ENCODE data around the gene AKT3.
"Not testable (repeated sequence)": the region's sequence is repeated elsewhere in the genome, so short reads cannot be mapped to it uniquely, and the experiment has no call there.

Gene AKT3

GRCh38 chr1:243601720-243602119 lies 248.3 kb downstream of the AKT3 start:
- no peak for DNase-seq (ENCODE audit: low read depth, low spot score)

GRCh38 chr1:243598433-243598832 lies 251.6 kb downstream of the AKT3 start:
- no peak for DNase-seq (ENCODE audit: low read depth, low spot score)

GRCh38 chr1:243597383-243597782 lies 252.7 kb downstream of the AKT3 start:
- DNase-seq (ENCODE audit: low read depth, low spot score): no peak

GRCh38 chr1:243596431-243597062 lies 253.5 kb downstream of the AKT3 start:
- DNase-seq (ENCODE audit: low read depth, low spot score): no peak

- no peak for DNase-seq (ENCODE audit: low read depth, low spot score)
These were observed 254.4 kb downstream of the AKT3 start for GRCh38 chr1:243595527-243596210.

- DNase-seq (ENCODE audit: low read depth, low spot score): no peak
These were observed 255.6 kb downstream of the AKT3 start for GRCh38 chr1:243594455-243594854.

GRCh38 chr1:243589286-243589685 lies 260.8 kb downstream of the AKT3 start:
- not testable (repeated sequence) for DNase-seq (ENCODE audit: low read depth, low spot score)

GRCh38 chr1:243587823-243588560 lies 262.1 kb downstream of the AKT3 start:
- no peak for DNase-seq (ENCODE audit: low read depth, low spot score)

- no peak for DNase-seq (ENCODE audit: low read depth, low spot score)
These were observed 262.8 kb downstream of the AKT3 start for GRCh38 chr1:243587285-243587684.

- DNase-seq (ENCODE audit: low read depth, low spot score): no peak
These were observed 264.1 kb downstream of the AKT3 start for GRCh38 chr1:243585982-243586381.

- DNase-seq (ENCODE audit: low read depth, low spot score): no peak
These were observed 267.7 kb downstream of the AKT3 start for GRCh38 chr1:243582326-243582725.

GRCh38 chr1:243580984-243581383 lies 269.1 kb downstream of the AKT3 start:
- no peak for DNase-seq (ENCODE audit: low read depth, low spot score)

- DNase-seq (ENCODE audit: low read depth, low spot score): no peak
These were observed 270.0 kb downstream of the AKT3 start for GRCh38 chr1:243580072-243580471.

GRCh38 chr1:243575070-243575469 lies 275.0 kb downstream of the AKT3 start:
- DNase-seq (ENCODE audit: low read depth, low spot score): no peak

GRCh38 chr1:243572940-243573339 lies 277.1 kb downstream of the AKT3 start:
- no peak for DNase-seq (ENCODE audit: low read depth, low spot score)

GRCh38 chr1:243568793-243569192 lies 281.2 kb downstream of the AKT3 start:
- DNase-seq (ENCODE audit: low read depth, low spot score): no peak

GRCh38 chr1:243564814-243565213 lies 285.2 kb downstream of the AKT3 start:
- DNase-seq (ENCODE audit: low read depth, low spot score): no peak

GRCh38 chr1:243563732-243564131 lies 286.3 kb downstream of the AKT3 start:
- no peak for DNase-seq (ENCODE audit: low read depth, low spot score)

GRCh38 chr1:243562473-243562872 lies 287.6 kb downstream of the AKT3 start:
- no peak for DNase-seq (ENCODE audit: low read depth, low spot score)

GRCh38 chr1:243561588-243562319 lies 288.3 kb downstream of the AKT3 start:
- no peak for DNase-seq (ENCODE audit: low read depth, low spot score)

GRCh38 chr1:243559575-243560162 lies 290.4 kb downstream of the AKT3 start:
- no peak for DNase-seq (ENCODE audit: low read depth, low spot score)

- DNase-seq (ENCODE audit: low read depth, low spot score): no peak
These were observed 291.5 kb downstream of the AKT3 start for GRCh38 chr1:243558576-243558975.
